HG03025 (cell line): ENCODE measurements around the gene DLGAP3.
"Not testable (repeated sequence)": the region's sequence is repeated elsewhere in the genome, so short reads cannot be mapped to it uniquely, and the experiment has no call there.

ENCODE experiments used
- ATAC-seq: cut with Tn5 transposase; IDR thresholded peaks from one replicate; pipeline ENCODE4 v1.9.1; 2021; ENCODE audit warnings: mild to moderate bottlenecking, moderate library complexity; ENCODE audit not compliant: unreplicated experiment, low FRiP score

DLGAP3 gene

GRCh38 chr1:34929497-34929852 lies at the start of gene DLGAP3:
TSS of gene DLGAP3 (minus strand) at chr1:34929650. CDS start at chr1:34905383, 24,267 bp downstream.
- no peak for ATAC-seq

- ATAC-seq, result no peak
Observed at GRCh38 chr1:34978921-34979320, 49.5 kb upstream of the DLGAP3 start.

GRCh38 chr1:34977858-34978257 lies 48.4 kb upstream of the DLGAP3 start:
- ATAC-seq, result no peak

- ATAC-seq, result no peak
Observed at GRCh38 chr1:34977210-34977471, 47.7 kb upstream of the DLGAP3 start.

- no peak for ATAC-seq
Observed at GRCh38 chr1:34976384-34977209, 47.1 kb upstream of the DLGAP3 start.

- no peak for ATAC-seq
Observed at GRCh38 chr1:34975771-34976170, 46.3 kb upstream of the DLGAP3 start.

- no peak for ATAC-seq
Observed at GRCh38 chr1:34975338-34975737, 45.9 kb upstream of the DLGAP3 start.

GRCh38 chr1:34974626-34975025 lies 45.2 kb upstream of the DLGAP3 start:
- no peak for ATAC-seq

GRCh38 chr1:34973326-34973725 lies 43.9 kb upstream of the DLGAP3 start:
- ATAC-seq, result no peak

GRCh38 chr1:34970829-34971228 lies 41.4 kb upstream of the DLGAP3 start:
- no peak for ATAC-seq

GRCh38 chr1:34970220-34970735 lies 40.8 kb upstream of the DLGAP3 start:
- ATAC-seq, result no peak

GRCh38 chr1:34968297-34968696 lies 38.8 kb upstream of the DLGAP3 start:
- not testable (repeated sequence) for ATAC-seq

GRCh38 chr1:34967672-34968071 lies 38.2 kb upstream of the DLGAP3 start:
- not testable (repeated sequence) for ATAC-seq

- no peak for ATAC-seq
Observed at GRCh38 chr1:34965597-34965996, 36.1 kb upstream of the DLGAP3 start.

GRCh38 chr1:34950428-34950827 lies 21.0 kb upstream of the DLGAP3 start:
- ATAC-seq, result no peak

- not testable (repeated sequence) for ATAC-seq
Observed at GRCh38 chr1:34948739-34949138, 19.3 kb upstream of the DLGAP3 start.

- not testable (repeated sequence) for ATAC-seq
Observed at GRCh38 chr1:34947641-34948314, 18.3 kb upstream of the DLGAP3 start.

- ATAC-seq, result no peak
Observed at GRCh38 chr1:34946211-34946610, 16.8 kb upstream of the DLGAP3 start.

GRCh38 chr1:34941798-34942197 lies 12.3 kb upstream of the DLGAP3 start:
- not testable (repeated sequence) for ATAC-seq

- ATAC-seq, result no peak
Observed at GRCh38 chr1:34930702-34931071, 1.2 kb upstream of the DLGAP3 start.

- no peak for ATAC-seq
Observed at GRCh38 chr1:34929853-34930701, 627 bp upstream of the DLGAP3 start.
